GM12878 (cell line): ENCODE results near the gene SUPT6H. TPM values are rescaled to one million over a fixed set of nuclear protein-coding genes. Genes with fewer than 3 reads are reported as not detected.

ENCODE experiments used
- ATAC-seq: fragments of 200-7000 bp; cut with Tn5 transposase; 3 replicates; pipeline ENCODE4 v1.9.1; 2020; ENCODE audit warnings: mild to moderate bottlenecking, moderate library complexity
- BruUV-seq: library from RNA; stranded (reverse); fragments of 400-500 nt; replicated peaks from 2 replicates; lab custom pipeline; 2021; lab: Mats Ljungman, UMichigan
- CTCF ChIA-PET: fragments of 300-600 bp; sonication (Branson Sonifier 250); formaldehyde crosslinking; extraction: SDS; loops from one replicate; lab custom pipeline; 2021; ENCODE audit warnings: inconsistent platforms; lab: Yijun Ruan, JAX
- POLR2A ChIA-PET: fragments of 350-600 bp; formaldehyde crosslinking; extraction: SDS; loops from one replicate; lab custom pipeline; 2021; ENCODE audit warnings: inconsistent platforms; lab: Charles Lee
- RAD21 ChIA-PET: fragments of 300-600 bp; sonication (Branson Sonifier 250); formaldehyde crosslinking; loops from one replicate; lab custom pipeline; 2023; ENCODE audit warnings: antibody characterized with exemption; ENCODE audit not compliant: unreplicated experiment; lab: Charles Lee
- SMC1A ChIA-PET: fragments of 300-600 bp; sonication (Branson Sonifier 250); formaldehyde crosslinking; loops from one replicate; lab custom pipeline; 2023; ENCODE audit not compliant: unreplicated experiment, uncharacterized antibody; lab: Charles Lee
- DNase-seq: peaks from one replicate; pipeline ENCODE4 v3.0.0-alpha.2; 2011; ENCODE audit warnings: low read depth, low spot score
- FAIRE-seq: peaks from 3 replicates; lab custom pipeline; 2011; peaks lifted over from hg19 to GRCh38; lab: Jason Lieb, UNC
- H2AFZ ChIP-seq: 2 replicates; pipeline ENCODE4 v1.6.0; 2011; ENCODE audit warnings: low read depth, low read length, control low read depth; ENCODE audit not compliant: control insufficient read depth
- H3K27ac ChIP-seq: 2 replicates; pipeline ENCODE4 v1.5.1; 2011; ENCODE audit warnings: control low read depth; ENCODE audit not compliant: control insufficient read depth, insufficient read depth
- H3K27me3 ChIP-seq, 2 experiments: replicated peaks in 1 of 2; 2 replicates each; pipeline versions ENCODE4 v1.6.0 to v1.6.1; 2011; ENCODE audit warnings: low read length in 1 of 2; ENCODE audit not compliant: control insufficient read depth in 2 of 2, insufficient read depth in 2 of 2
- H3K36me3 ChIP-seq, 2 experiments: 2 replicates each; pipeline ENCODE4 v1.5.1; 2011; ENCODE audit warnings: low read length in 1 of 2; ENCODE audit not compliant: control insufficient read depth in 2 of 2, insufficient read depth in 2 of 2
- H3K4me1 ChIP-seq: 2 replicates; pipeline ENCODE4 v1.6.1; 2011; ENCODE audit warnings: mild to moderate bottlenecking, low read length, moderate library complexity, mixed read lengths; ENCODE audit not compliant: control insufficient read depth, insufficient read depth
- H3K4me2 ChIP-seq: 2 replicates; pipeline ENCODE4 v1.6.0; 2011; ENCODE audit warnings: control low read depth; ENCODE audit not compliant: control insufficient read depth, insufficient read depth
- H3K4me3 ChIP-seq: fragments of 200-600 bp; sonication (generic); 2 replicates; pipeline ENCODE4 v1.5.1; 2016
- H3K79me2 ChIP-seq: 2 replicates; pipeline ENCODE4 v1.6.0; 2011; ENCODE audit warnings: low read length; ENCODE audit not compliant: control insufficient read depth, insufficient read depth
- H3K9ac ChIP-seq: 2 replicates; pipeline ENCODE4 v1.8.0; 2011; ENCODE audit warnings: low read length, control low read depth, mixed read lengths; ENCODE audit not compliant: control insufficient read depth, insufficient read depth
- H3K9me3 ChIP-seq: replicated peaks from 3 replicates; pipeline ENCODE4 v1.5.1; 2011; ENCODE audit warnings: mild to moderate bottlenecking, low read length; ENCODE audit not compliant: control insufficient read depth, insufficient read depth
- H4K20me1 ChIP-seq: 2 replicates; pipeline ENCODE4 v1.6.0; 2011; ENCODE audit not compliant: control insufficient read depth, insufficient read depth
- CEBPB ChIP-seq, 2 experiments: fragments of 150-350 bp in 1 of 2; IDR thresholded peaks; 2 replicates each; pipeline ENCODE4 v1.6.1; 2012 to 2014; ENCODE audit warnings: low read depth in 2 of 2, low read length in 2 of 2, borderline replicate concordance in 1 of 2, inconsistent platforms in 1 of 2
- CHD1 ChIP-seq: IDR thresholded peaks from 2 replicates; pipeline ENCODE4 v1.6.1; 2012; ENCODE audit warnings: low read depth, low read length, improper control_type of control experiment
- CHD4 ChIP-seq: fragments of 200-600 bp; sonication (generic); IDR thresholded peaks from 2 replicates; pipeline ENCODE4 v1.6.1; 2016; ENCODE audit warnings: mild to moderate bottlenecking
- DPF2 ChIP-seq: fragments of 450-650 bp; IDR thresholded peaks from 2 replicates; pipeline ENCODE4 v1.6.1; 2017; ENCODE audit warnings: mild to moderate bottlenecking
- GABPA ChIP-seq: IDR thresholded peaks from 2 replicates; pipeline ENCODE4 v1.6.1; 2014; ENCODE audit warnings: antibody characterized with exemption, low read depth, mild to moderate bottlenecking, inconsistent platforms
- IKZF1 ChIP-seq: fragments of 450-650 bp; conservative IDR thresholded peaks from 2 replicates; pipeline ENCODE4 v1.6.1; 2017; ENCODE audit warnings: antibody characterized with exemption, mild to moderate bottlenecking
- IKZF2 ChIP-seq, 2 experiments: fragments of 450-650 bp; IDR thresholded peaks; 2 replicates each; pipeline ENCODE4 v1.6.1; 2017; ENCODE audit warnings: mild to moderate bottlenecking in 2 of 2, moderate library complexity in 2 of 2
- MEF2B ChIP-seq: fragments of 450-650 bp; IDR thresholded peaks from 2 replicates; pipeline ENCODE4 v1.6.1; 2018; ENCODE audit warnings: mild to moderate bottlenecking, moderate library complexity; ENCODE audit not compliant: partially characterized antibody, poor library complexity, severe bottlenecking
- RAD21 ChIP-seq: IDR thresholded peaks from 2 replicates; pipeline ENCODE4 v1.6.1; 2011; ENCODE audit warnings: mild to moderate bottlenecking, low read depth, low read length, moderate library complexity; ENCODE audit not compliant: insufficient read depth
- RUNX3 ChIP-seq: IDR thresholded peaks from 2 replicates; pipeline ENCODE4 v1.6.1; 2012; ENCODE audit warnings: low read length, inconsistent platforms
- SIN3A ChIP-seq: IDR thresholded peaks from 2 replicates; pipeline ENCODE4 v1.6.1; 2012; ENCODE audit warnings: low read depth, low read length, improper control_type of control experiment
- WGBS: methylation state at CpG from one replicate; pipeline ENCODE4 v1.1.6; 2016; ENCODE audit warnings: low lambda C conversion rate; ENCODE audit not compliant: insufficient replicate concordance, insufficient coverage; ENCODE audit errors: missing lambda C conversion rate; 5-methylcytosine and 5-hydroxymethylcytosine counted together
- in situ Hi-C: fragments of 300-500 bp; cut with MboI; formaldehyde crosslinking; loops from 9 replicates; pipeline ENCODE4 v1.14.3; 2018; ENCODE audit warnings: mixed read lengths
- intact Hi-C: fragments of 100-400 bp; cut with micrococcal nuclease; formaldehyde crosslinking; loops from one replicate; pipeline ENCODE4 v1.14.2; 2022; ENCODE audit not compliant: unreplicated experiment
- polyA plus RNA-seq, 11 experiments: library from polyadenylated mRNA; depleted of rRNA in 4 of 11; unstranded in 6 of 11; stranded (reverse) in 5 of 11; fragments of >200 nt; fragmentation: Nextera tagmentation in 4 of 11; fragmentation: Illumina TruSeq in 1 of 11; extraction: Ambion mirVana in 4 of 11; extraction: Trizol in 1 of 11; gene quantifications; 1 replicate in 1 of 11; 2 replicates in 10 of 11; pipeline versions ENCODE4 v1.2.1 to v1.2.3, GENCODE V29; 2011 to 2016; ENCODE audit warnings: inconsistent platforms in 2 of 11, missing spikeins in 2 of 11, low read depth in 1 of 11
- total RNA-seq, 4 experiments: library from RNA; depleted of rRNA in 3 of 4; stranded (reverse); fragments of >200 nt in 3 of 4; fragmentation: Illumina TruSeq in 1 of 4; extraction: Trizol in 1 of 4; gene quantifications; 2 replicates each; pipeline versions ENCODE4 v1.2.1 to v1.2.3, GENCODE V29; 2013 to 2021
- TF ChIP-seq, protein P1 (sequence below), 3 experiments: IDR thresholded peaks in 2 of 3; conservative IDR thresholded peaks in 1 of 3; 2 replicates each; pipeline ENCODE4 v1.5.1; 2011; ENCODE audit warnings: low read depth in 3 of 3, low read length in 3 of 3, mild to moderate bottlenecking in 3 of 3, control low read depth in 2 of 3, moderate library complexity in 2 of 3, inconsistent platforms in 1 of 3, mixed read lengths in 1 of 3; ENCODE audit not compliant: control insufficient read depth in 2 of 3, insufficient read depth in 1 of 3; ENCODE audit errors: extremely low read depth in 1 of 3
- TF ChIP-seq, protein P2 (sequence below): fragments of 450-650 bp; IDR thresholded peaks from 2 replicates; pipeline ENCODE4 v1.6.1; 2017; ENCODE audit warnings: low read depth, mild to moderate bottlenecking, moderate library complexity
- TF ChIP-seq, protein P3 (sequence below): fragments of 450-650 bp; IDR thresholded peaks from 2 replicates; pipeline ENCODE4 v1.6.1; 2017; ENCODE audit warnings: mild to moderate bottlenecking, moderate library complexity

The SUPT6H gene
- total and polyA plus RNA-seq, 10 of the 15 experiments (the other 5 are each of a cell fraction or from before 2014, with no cell fraction given) = 1.7 to 58.8 (median 37.7) TPM

DNA sequence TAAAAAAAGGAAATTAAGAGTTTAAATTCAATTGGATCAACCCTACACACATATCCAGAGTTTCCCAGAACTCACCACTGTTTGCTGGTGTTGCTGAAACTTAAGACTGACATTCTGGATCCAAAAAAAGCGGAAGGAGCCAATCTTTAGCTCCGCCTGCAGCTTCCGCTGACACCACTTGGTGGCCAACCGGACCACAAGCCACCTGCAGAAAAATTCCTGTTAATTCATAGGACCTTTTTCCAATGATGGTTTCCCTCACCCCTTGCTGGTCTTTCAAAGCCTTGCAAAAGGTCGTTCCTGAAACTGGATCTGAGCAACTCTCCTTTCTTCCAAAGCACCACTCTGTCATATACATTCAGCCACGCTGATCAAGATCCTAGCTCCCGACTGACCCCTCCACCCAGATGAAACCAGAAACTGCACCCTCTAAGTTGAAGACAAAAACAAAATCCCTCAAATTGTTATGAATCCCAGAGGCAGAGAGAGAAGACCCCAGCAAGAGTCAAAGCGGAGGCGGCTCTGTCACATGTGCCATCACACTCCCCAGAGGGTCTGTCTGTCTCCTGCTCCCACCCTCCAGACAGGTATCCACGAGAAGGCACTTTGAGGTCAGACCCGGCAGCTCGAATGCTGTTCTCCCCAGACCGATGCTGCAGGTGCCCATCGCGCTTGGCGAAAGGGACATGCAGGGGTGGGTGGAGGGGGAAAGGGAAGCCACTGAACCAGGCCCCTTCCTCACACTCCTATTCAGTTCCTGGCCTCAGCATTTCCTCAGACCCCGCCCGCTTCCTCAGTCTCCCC lies 17.8 kb upstream of the SUPT6H start:
- Histone ChIP-seq H3K27me3 (no peaks in the 10 kb centered on the region), H3K9ac (peak overlapping the region; percentile 80), H3K4me2 (peak overlapping the region; percentile 26), H3K27ac (peak overlapping the region; percentile 85), H3K79me2 (peaks cover 33% of the 10 kb centered on the region), H3K4me3 (peak overlapping the region; percentile 85), H3K4me1 (peaks cover 14% of the 10 kb centered on the region), H3K36me3 (peaks cover 15 to 34% of the 10 kb centered on the region in 2 experiments), H4K20me1 (no peaks in the 10 kb centered on the region; the same call in 1 of the 2 replicates), H2AFZ (peak overlapping the region; percentile 36), H3K9me3 (no peaks in the 10 kb centered on the region)
- FAIRE-seq (peak; percentile 86), ATAC-seq (peak; percentile 34), DNase-seq (no peak)
- POLR2A ChIA-PET = interaction anchor here (0.5 to 5.4 kb wide), 19 partner anchors 10 to 305 kb away, joined by 3 to 46 read pairs (median 7); partner anchors contain the start of genes ALDOC, NEK8, PIGS and PROCA1
- SMC1A ChIA-PET = interaction anchor here (0.7 to 2.1 kb wide), 13 partner anchors 10 to 473 kb away, joined by 3 to 15 read pairs (median 3); partner anchors contain the start of genes PHF12, PIGS, PROCA1 and RPL23A
- no TSS peak for BruUV-seq
- in situ Hi-C loops = no loop called here
- 0% methylated on average over 18 of the region's 18 CpGs for WGBS
- RAD21 ChIA-PET = interaction anchor here (0.9 to 2.9 kb wide), 9 partner anchors 18 to 473 kb away, joined by 3 to 22 read pairs (median 5); partner anchors contain the start of genes ALDOC, PIGS, PROCA1 and RPL23A
- CTCF ChIA-PET = interaction anchor here (0.8 to 7.5 kb wide), 26 partner anchors 8 to 473 kb away, joined by 3 to 84 read pairs (median 4); partner anchors contain the start of genes NEK8, PROCA1, RPL23A and SDF2
- intact Hi-C loops = loop anchor here (2.0 kb wide), 1 partner anchor 45 kb away; the partner anchor contains the start of gene SPAG5
- TF ChIP-seq IKZF1 (peak; percentile 64), CEBPB (IDR thresholded peaks at IDR 0.05; ENCODE audit: borderline replicate concordance in 1 of 2, low read depth in 2 of 2, low read length in 2 of 2) (no peak), GABPA (peak; percentile 59; the same call in 1 of the 2 replicates), DPF2 (no peak), CHD1 (no peak), IKZF2 (IDR thresholded peaks at IDR 0.05) (peak in 1 of 2 experiments; percentile 37; a peak in 1 of 4 replicates), CHD4 (no peak), RAD21 (0 out of 2 replicates have a peak, but pooled peaks have one; percentile 16), MEF2B (no peak), SIN3A (no peak), RUNX3 (peak; percentile 75)
- TF ChIP-seq, protein P1, sequence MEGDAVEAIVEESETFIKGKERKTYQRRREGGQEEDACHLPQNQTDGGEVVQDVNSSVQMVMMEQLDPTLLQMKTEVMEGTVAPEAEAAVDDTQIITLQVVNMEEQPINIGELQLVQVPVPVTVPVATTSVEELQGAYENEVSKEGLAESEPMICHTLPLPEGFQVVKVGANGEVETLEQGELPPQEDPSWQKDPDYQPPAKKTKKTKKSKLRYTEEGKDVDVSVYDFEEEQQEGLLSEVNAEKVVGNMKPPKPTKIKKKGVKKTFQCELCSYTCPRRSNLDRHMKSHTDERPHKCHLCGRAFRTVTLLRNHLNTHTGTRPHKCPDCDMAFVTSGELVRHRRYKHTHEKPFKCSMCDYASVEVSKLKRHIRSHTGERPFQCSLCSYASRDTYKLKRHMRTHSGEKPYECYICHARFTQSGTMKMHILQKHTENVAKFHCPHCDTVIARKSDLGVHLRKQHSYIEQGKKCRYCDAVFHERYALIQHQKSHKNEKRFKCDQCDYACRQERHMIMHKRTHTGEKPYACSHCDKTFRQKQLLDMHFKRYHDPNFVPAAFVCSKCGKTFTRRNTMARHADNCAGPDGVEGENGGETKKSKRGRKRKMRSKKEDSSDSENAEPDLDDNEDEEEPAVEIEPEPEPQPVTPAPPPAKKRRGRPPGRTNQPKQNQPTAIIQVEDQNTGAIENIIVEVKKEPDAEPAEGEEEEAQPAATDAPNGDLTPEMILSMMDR (IDR thresholded peaks at IDR 0.05 in 2 of 3, conservative IDR thresholded peaks at IDR 0.05 in 1 of 3; ENCODE audit: control insufficient read depth in 2 of 3, extremely low read depth in 1 of 3, insufficient read depth in 1 of 3, low read depth in 3 of 3, low read length in 3 of 3) = peak; percentile 37 to 59 (median 56)
- TF ChIP-seq, protein P2, sequence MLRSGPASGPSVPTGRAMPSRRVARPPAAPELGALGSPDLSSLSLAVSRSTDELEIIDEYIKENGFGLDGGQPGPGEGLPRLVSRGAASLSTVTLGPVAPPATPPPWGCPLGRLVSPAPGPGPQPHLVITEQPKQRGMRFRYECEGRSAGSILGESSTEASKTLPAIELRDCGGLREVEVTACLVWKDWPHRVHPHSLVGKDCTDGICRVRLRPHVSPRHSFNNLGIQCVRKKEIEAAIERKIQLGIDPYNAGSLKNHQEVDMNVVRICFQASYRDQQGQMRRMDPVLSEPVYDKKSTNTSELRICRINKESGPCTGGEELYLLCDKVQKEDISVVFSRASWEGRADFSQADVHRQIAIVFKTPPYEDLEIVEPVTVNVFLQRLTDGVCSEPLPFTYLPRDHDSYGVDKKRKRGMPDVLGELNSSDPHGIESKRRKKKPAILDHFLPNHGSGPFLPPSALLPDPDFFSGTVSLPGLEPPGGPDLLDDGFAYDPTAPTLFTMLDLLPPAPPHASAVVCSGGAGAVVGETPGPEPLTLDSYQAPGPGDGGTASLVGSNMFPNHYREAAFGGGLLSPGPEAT = 0 out of 2 replicates have a peak, but pooled peaks have one; percentile 36
- TF ChIP-seq, protein P3, sequence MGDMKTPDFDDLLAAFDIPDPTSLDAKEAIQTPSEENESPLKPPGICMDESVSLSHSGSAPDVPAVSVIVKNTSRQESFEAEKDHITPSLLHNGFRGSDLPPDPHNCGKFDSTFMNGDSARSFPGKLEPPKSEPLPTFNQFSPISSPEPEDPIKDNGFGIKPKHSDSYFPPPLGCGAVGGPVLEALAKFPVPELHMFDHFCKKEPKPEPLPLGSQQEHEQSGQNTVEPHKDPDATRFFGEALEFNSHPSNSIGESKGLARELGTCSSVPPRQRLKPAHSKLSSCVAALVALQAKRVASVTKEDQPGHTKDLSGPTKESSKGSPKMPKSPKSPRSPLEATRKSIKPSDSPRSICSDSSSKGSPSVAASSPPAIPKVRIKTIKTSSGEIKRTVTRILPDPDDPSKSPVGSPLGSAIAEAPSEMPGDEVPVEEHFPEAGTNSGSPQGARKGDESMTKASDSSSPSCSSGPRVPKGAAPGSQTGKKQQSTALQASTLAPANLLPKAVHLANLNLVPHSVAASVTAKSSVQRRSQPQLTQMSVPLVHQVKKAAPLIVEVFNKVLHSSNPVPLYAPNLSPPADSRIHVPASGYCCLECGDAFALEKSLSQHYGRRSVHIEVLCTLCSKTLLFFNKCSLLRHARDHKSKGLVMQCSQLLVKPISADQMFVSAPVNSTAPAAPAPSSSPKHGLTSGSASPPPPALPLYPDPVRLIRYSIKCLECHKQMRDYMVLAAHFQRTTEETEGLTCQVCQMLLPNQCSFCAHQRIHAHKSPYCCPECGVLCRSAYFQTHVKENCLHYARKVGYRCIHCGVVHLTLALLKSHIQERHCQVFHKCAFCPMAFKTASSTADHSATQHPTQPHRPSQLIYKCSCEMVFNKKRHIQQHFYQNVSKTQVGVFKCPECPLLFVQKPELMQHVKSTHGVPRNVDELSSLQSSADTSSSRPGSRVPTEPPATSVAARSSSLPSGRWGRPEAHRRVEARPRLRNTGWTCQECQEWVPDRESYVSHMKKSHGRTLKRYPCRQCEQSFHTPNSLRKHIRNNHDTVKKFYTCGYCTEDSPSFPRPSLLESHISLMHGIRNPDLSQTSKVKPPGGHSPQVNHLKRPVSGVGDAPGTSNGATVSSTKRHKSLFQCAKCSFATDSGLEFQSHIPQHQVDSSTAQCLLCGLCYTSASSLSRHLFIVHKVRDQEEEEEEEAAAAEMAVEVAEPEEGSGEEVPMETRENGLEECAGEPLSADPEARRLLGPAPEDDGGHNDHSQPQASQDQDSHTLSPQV = no peak
